ENCODE data around the gene BRWD1. TPM values are rescaled to one million over a fixed set of nuclear protein-coding genes. Genes with fewer than 3 reads are reported as not detected.

BRWD1 gene
- total RNA-seq, 1 donor from 2014 or later = 43.8 TPM

DNA sequence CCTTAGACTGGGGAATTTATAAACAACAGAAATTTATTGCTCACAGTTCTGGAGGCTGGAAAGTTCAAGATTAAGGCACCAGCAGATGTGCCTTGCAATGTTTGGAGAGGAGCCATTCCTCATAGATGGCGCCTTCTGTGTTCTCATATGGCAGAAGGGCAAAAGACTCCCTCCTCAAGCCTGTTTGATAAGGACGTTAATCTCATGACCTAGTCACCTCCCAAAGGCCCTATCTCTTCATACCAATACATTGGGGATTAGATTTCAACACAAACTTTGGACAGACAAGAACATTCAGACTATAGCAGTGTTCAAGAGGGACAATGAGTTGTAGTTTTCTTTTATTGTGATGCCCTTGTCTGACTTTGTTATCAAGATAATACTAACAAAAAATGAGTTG, 164.5 kb downstream of the BRWD1 start:
- H3K4me1 Mint-ChIP-seq (ENCODE audit: unreplicated experiment) = no peaks in the 10 kb centered on the region
- no peak overlapping the region for H3K27ac Mint-ChIP-seq (ENCODE audit: unreplicated experiment)
- peaks cover 2% of the 10 kb centered on the region for H3K27me3 Mint-ChIP-seq (ENCODE audit: unreplicated experiment)
- no peak overlapping the region for H3K4me3 Mint-ChIP-seq (ENCODE audit: unreplicated experiment)
- no peaks in the 10 kb centered on the region for H3K9me3 Mint-ChIP-seq (ENCODE audit: unreplicated experiment)
- H3K36me3 Mint-ChIP-seq (ENCODE audit: low read depth, unreplicated experiment) = no peaks in the 10 kb centered on the region
- no peak for DNase-seq (ENCODE audit: low spot score)
- no peak for TF ChIP-seq CTCF (IDR thresholded peaks at IDR 0.05; ENCODE audit: unreplicated experiment)

- no peaks in the 10 kb centered on the region for H3K4me1 Mint-ChIP-seq (ENCODE audit: unreplicated experiment)
- H3K36me3 Mint-ChIP-seq (ENCODE audit: low read depth, unreplicated experiment) = peaks cover 2% of the 10 kb centered on the region
- H3K27me3 Mint-ChIP-seq (ENCODE audit: unreplicated experiment) = peaks cover 4% of the 10 kb centered on the region
- peaks cover 5% of the 10 kb centered on the region for H3K9me3 Mint-ChIP-seq (ENCODE audit: unreplicated experiment)
- no peak overlapping the region for H3K4me3 Mint-ChIP-seq (ENCODE audit: unreplicated experiment)
- H3K27ac Mint-ChIP-seq (ENCODE audit: unreplicated experiment) = no peak overlapping the region
- TF ChIP-seq CTCF (IDR thresholded peaks at IDR 0.05; ENCODE audit: unreplicated experiment) = no peak
- no peak for DNase-seq (ENCODE audit: low spot score)
Observed at GRCh38 chr21:39144191-39144590, 169.2 kb downstream of the BRWD1 start.

GRCh38 chr21:39142972-39143371, 170.5 kb downstream of the BRWD1 start:
- H3K36me3 Mint-ChIP-seq (ENCODE audit: low read depth, unreplicated experiment) = peaks cover 2% of the 10 kb centered on the region
- no peak overlapping the region for H3K4me3 Mint-ChIP-seq (ENCODE audit: unreplicated experiment)
- H3K27me3 Mint-ChIP-seq (ENCODE audit: unreplicated experiment) = peaks cover 4% of the 10 kb centered on the region
- TF ChIP-seq CTCF (IDR thresholded peaks at IDR 0.05; ENCODE audit: unreplicated experiment) = no peak
- no peak overlapping the region for H3K27ac Mint-ChIP-seq (ENCODE audit: unreplicated experiment)
- H3K9me3 Mint-ChIP-seq (ENCODE audit: unreplicated experiment) = peaks cover 5% of the 10 kb centered on the region
- no peaks in the 10 kb centered on the region for H3K4me1 Mint-ChIP-seq (ENCODE audit: unreplicated experiment)
- no peak for DNase-seq (ENCODE audit: low spot score)

DNA sequence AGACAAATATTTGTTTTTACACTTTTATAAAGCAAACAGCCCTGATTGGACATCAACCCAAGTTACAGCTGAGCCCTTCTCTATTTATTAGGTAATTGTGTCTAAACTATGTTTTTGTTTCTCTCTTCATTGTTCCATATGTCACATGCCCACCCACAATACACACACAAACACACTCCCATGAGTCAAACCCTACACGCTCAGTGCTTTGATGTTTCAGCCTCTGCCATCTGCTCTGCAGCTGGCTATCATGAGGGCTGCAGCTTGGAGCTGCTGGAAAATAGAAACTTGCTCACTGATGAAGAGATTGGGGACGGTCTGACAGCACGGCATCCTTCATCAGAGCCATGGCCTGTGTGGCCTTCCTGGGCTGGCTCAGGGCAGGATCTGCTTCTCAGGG, 171.9 kb downstream of the BRWD1 start:
- TF ChIP-seq CTCF (IDR thresholded peaks at IDR 0.05; ENCODE audit: unreplicated experiment) = no peak
- H3K36me3 Mint-ChIP-seq (ENCODE audit: low read depth, unreplicated experiment) = peaks cover 2% of the 10 kb centered on the region
- H3K4me1 Mint-ChIP-seq (ENCODE audit: unreplicated experiment) = peaks cover 7% of the 10 kb centered on the region
- H3K27me3 Mint-ChIP-seq (ENCODE audit: unreplicated experiment) = peaks cover 4% of the 10 kb centered on the region
- H3K4me3 Mint-ChIP-seq (ENCODE audit: unreplicated experiment) = no peak overlapping the region
- DNase-seq (ENCODE audit: low spot score) = no peak
- H3K9me3 Mint-ChIP-seq (ENCODE audit: unreplicated experiment) = peaks cover 5% of the 10 kb centered on the region
- no peak overlapping the region for H3K27ac Mint-ChIP-seq (ENCODE audit: unreplicated experiment)

GRCh38 chr21:39137248-39138178, 175.9 kb downstream of the BRWD1 start:
- TF ChIP-seq CTCF (IDR thresholded peaks at IDR 0.05; ENCODE audit: unreplicated experiment) = no peak
- Mint-ChIP-seq H3K27me3 (ENCODE audit: unreplicated experiment) (peaks cover 2% of the 10 kb centered on the region), H3K36me3 (ENCODE audit: low read depth, unreplicated experiment) (no peaks in the 10 kb centered on the region), H3K9me3 (ENCODE audit: unreplicated experiment) (no peaks in the 10 kb centered on the region), H3K27ac (ENCODE audit: unreplicated experiment) (no peak overlapping the region), H3K4me1 (ENCODE audit: unreplicated experiment) (peaks cover 9% of the 10 kb centered on the region), H3K4me3 (ENCODE audit: unreplicated experiment) (no peak overlapping the region)
- no peak for DNase-seq (ENCODE audit: low spot score)
